H1 (cell line): Measurements from ENCODE around the gene RNASE12. TPM values are rescaled to one million over a fixed set of nuclear protein-coding genes. Genes with fewer than 3 reads are reported as not detected.
"Not testable (repeated sequence)": the region's sequence is repeated elsewhere in the genome, so short reads cannot be mapped to it uniquely, and the experiment has no call there.

Source experiments
- CTCF ChIA-PET: fragments of 300-600 bp; sonication (Branson Sonifier 250); formaldehyde crosslinking; loops from one replicate; lab custom pipeline; 2021; ENCODE audit not compliant: partially characterized antibody; lab: Charles Lee
- POLR2A ChIA-PET: fragments of 300-600 bp; sonication (Branson Sonifier 250); formaldehyde crosslinking; loops from one replicate; lab custom pipeline; 2021; ENCODE audit warnings: inconsistent platforms; ENCODE audit not compliant: partially characterized antibody; lab: Charles Lee
- DNase-seq, 2 experiments: peaks; one replicate each; pipeline versions ENCODE4 v3.0.0 to v3.0.0-alpha.2; 2010 to 2022; ENCODE audit warnings: low spot score in 2 of 2, low read depth in 1 of 2, mixed read lengths in 1 of 2
- FAIRE-seq: peaks from 2 replicates; lab custom pipeline; 2011; peaks lifted over from hg19 to GRCh38; lab: Jason Lieb, UNC
- H2AFZ ChIP-seq: 2 replicates; pipeline ENCODE4 v1.8.1; 2012; ENCODE audit warnings: low read length, inconsistent platforms
- H2AK5ac ChIP-seq: 2 replicates; pipeline ENCODE4 v1.6.1; 2013; ENCODE audit warnings: low read depth, low read length
- H2BK120ac ChIP-seq: replicated peaks from 2 replicates; pipeline ENCODE3; 2013; ENCODE audit warnings: low read depth, low read length, inconsistent platforms
- H2BK12ac ChIP-seq: 2 replicates; pipeline ENCODE4 v1.6.1; 2013; ENCODE audit warnings: low read depth, low read length
- H2BK15ac ChIP-seq: 2 replicates; pipeline ENCODE4 v1.6.1; 2013; ENCODE audit warnings: low read length
- H2BK20ac ChIP-seq: 2 replicates; pipeline ENCODE4 v1.6.1; 2013; ENCODE audit warnings: low read length
- H2BK5ac ChIP-seq: 2 replicates; pipeline ENCODE4 v1.6.1; 2013; ENCODE audit warnings: low read depth, low read length
- H3K14ac ChIP-seq: 2 replicates; pipeline ENCODE4 v1.6.1; 2013; ENCODE audit warnings: inconsistent platforms; ENCODE audit not compliant: insufficient read length
- H3K18ac ChIP-seq: 2 replicates; pipeline ENCODE4 v1.6.1; 2013; ENCODE audit warnings: low read length; ENCODE audit errors: extremely low read depth
- H3K23ac ChIP-seq: 2 replicates; pipeline ENCODE4 v1.6.1; 2013; ENCODE audit warnings: inconsistent platforms; ENCODE audit not compliant: insufficient read length
- H3K23me2 ChIP-seq: 2 replicates; pipeline ENCODE4 v1.6.1; 2013; ENCODE audit warnings: low read depth, low read length
- H3K27ac ChIP-seq: 2 replicates; pipeline ENCODE4 v1.6.1; 2011; ENCODE audit warnings: low read depth, low read length, inconsistent platforms
- H3K27me3 ChIP-seq, 4 experiments: replicated peaks in 1 of 4; 1 replicate in 1 of 4; 2 replicates in 3 of 4; pipeline versions ENCODE4 v1.6.1 to v1.8.1; 2011 to 2013; ENCODE audit warnings: low read length in 3 of 4, mild to moderate bottlenecking in 3 of 4, inconsistent platforms in 2 of 4, mixed read lengths in 2 of 4, moderate library complexity in 1 of 4; ENCODE audit not compliant: control insufficient read depth in 3 of 4, insufficient read depth in 3 of 4; ENCODE audit errors: extremely low read depth in 1 of 4
- H3K36me3 ChIP-seq, 4 experiments: 2 replicates each; pipeline versions ENCODE4 v1.6.1 to v1.8.1; 2011 to 2013; ENCODE audit warnings: mild to moderate bottlenecking in 4 of 4, low read length in 3 of 4, moderate library complexity in 2 of 4, control low read depth in 1 of 4, inconsistent platforms in 1 of 4; ENCODE audit not compliant: insufficient read depth in 4 of 4, control insufficient read depth in 2 of 4
- H3K4ac ChIP-seq: replicated peaks from 2 replicates; pipeline ENCODE3; 2013; ENCODE audit warnings: low read length, low read depth, mixed read lengths, inconsistent platforms; ENCODE audit not compliant: insufficient read length
- H3K4me1 ChIP-seq, 4 experiments: replicated peaks in 1 of 4; 1 replicate in 1 of 4; 2 replicates in 3 of 4; pipeline versions ENCODE4 v1.6.1 to v1.8.1; 2011 to 2013; ENCODE audit warnings: low read length in 3 of 4, inconsistent platforms in 2 of 4, mixed read lengths in 1 of 4; ENCODE audit not compliant: insufficient read depth in 4 of 4, control insufficient read depth in 3 of 4
- H3K4me2 ChIP-seq, 2 experiments: 2 replicates each; pipeline versions ENCODE4 v1.6.1 to v1.8.1; 2011 to 2013; ENCODE audit warnings: low read depth in 2 of 2, low read length in 2 of 2, control low read depth in 1 of 2, inconsistent platforms in 1 of 2, mild to moderate bottlenecking in 1 of 2; ENCODE audit not compliant: insufficient read depth in 1 of 2
- H3K4me3 ChIP-seq, 4 experiments: fragments of 200-600, 300-600 bp in 1 of 4; sonication (generic), shearing (Covaris generic), sonication (Bioruptor Twin) in 1 of 4; 2 replicates each; pipeline versions ENCODE4 v1.5.1 to v1.8.1; 2011 to 2016; ENCODE audit warnings: low read length in 4 of 4, low read depth in 3 of 4, control low read depth in 2 of 4, inconsistent platforms in 2 of 4, mild to moderate bottlenecking in 2 of 4, mixed read lengths in 1 of 4, moderate library complexity in 1 of 4; ENCODE audit not compliant: insufficient read depth in 2 of 4; ENCODE audit errors: extremely low read depth in 1 of 4
- H3K56ac ChIP-seq: replicated peaks from 2 replicates; pipeline ENCODE3; 2013; ENCODE audit warnings: low read depth, mild to moderate bottlenecking, mixed read lengths, low read length, inconsistent platforms; ENCODE audit not compliant: insufficient read length
- H3K79me1 ChIP-seq: 2 replicates; pipeline ENCODE4 v1.6.1; 2013; ENCODE audit warnings: low read depth, low read length, control low read depth
- H3K79me2 ChIP-seq, 2 experiments: 2 replicates each; pipeline versions ENCODE4 v1.6.1 to v1.8.1; 2012 to 2013; ENCODE audit warnings: low read length in 2 of 2, mild to moderate bottlenecking in 2 of 2, inconsistent platforms in 1 of 2; ENCODE audit not compliant: insufficient read depth in 2 of 2, control insufficient read depth in 1 of 2
- H3K9ac ChIP-seq, 4 experiments: replicated peaks in 1 of 4; 1 replicate in 1 of 4; 2 replicates in 3 of 4; pipeline versions ENCODE4 v1.6.1 to v1.8.1; 2011 to 2013; ENCODE audit warnings: low read depth in 3 of 4, low read length in 3 of 4, control low read depth in 2 of 4, mild to moderate bottlenecking in 2 of 4, moderate library complexity in 2 of 4, inconsistent platforms in 1 of 4; ENCODE audit errors: extremely low read depth in 1 of 4
- H3K9me3 ChIP-seq, 2 experiments: 2 replicates each; pipeline versions ENCODE4 v1.6.1 to v1.8.1; 2012 to 2013; ENCODE audit warnings: mild to moderate bottlenecking in 2 of 2, moderate library complexity in 2 of 2, control low read depth in 1 of 2, inconsistent platforms in 1 of 2, low read depth in 1 of 2, low read length in 1 of 2, mixed read lengths in 1 of 2; ENCODE audit not compliant: insufficient read depth in 2 of 2
- H4K20me1 ChIP-seq, 2 experiments: replicated peaks in 1 of 2; 2 replicates each; pipeline versions ENCODE3 to v1.8.1; 2011 to 2013; ENCODE audit warnings: inconsistent platforms in 2 of 2, low read length in 2 of 2, mild to moderate bottlenecking in 1 of 2; ENCODE audit not compliant: insufficient read depth in 2 of 2, control insufficient read depth in 1 of 2
- H4K5ac ChIP-seq: 2 replicates; pipeline ENCODE4 v1.6.1; 2013; ENCODE audit warnings: low read length, low read depth, mixed read lengths, inconsistent platforms; ENCODE audit not compliant: insufficient read length
- H4K8ac ChIP-seq: 2 replicates; pipeline ENCODE4 v1.8.0; 2013; ENCODE audit warnings: mild to moderate bottlenecking, moderate library complexity, low read length, inconsistent platforms; ENCODE audit not compliant: insufficient read depth; ENCODE audit errors: extremely low read depth
- H4K91ac ChIP-seq: replicated peaks from 2 replicates; pipeline ENCODE3; 2013; ENCODE audit warnings: low read length, mixed read lengths, inconsistent platforms; ENCODE audit not compliant: insufficient read length
- WGBS, 2 experiments: shearing (Covaris generic) in 1 of 2; methylation state at CpG; one replicate each; pipeline versions ENCODE4 v1.1.6 to v1.1.7; 2013 to 2015; ENCODE audit warnings: low lambda C conversion rate in 2 of 2, mixed read lengths in 2 of 2, inconsistent platforms in 1 of 2, low coverage in 1 of 2, missing lambda C conversion rate in 1 of 2; ENCODE audit not compliant: insufficient replicate concordance in 2 of 2, insufficient coverage in 1 of 2, insufficient read length in 1 of 2; ENCODE audit errors: extremely low coverage in 1 of 2, missing lambda C conversion rate in 1 of 2; 5-methylcytosine and 5-hydroxymethylcytosine counted together
- polyA plus RNA-seq, 7 experiments: library from polyadenylated mRNA; depleted of rRNA in 3 of 7; stranded (reverse) in 5 of 7; unstranded in 2 of 7; fragments of >200 nt in 5 of 7; fragments of 200-250 nt in 2 of 7; gene quantifications; 1 replicate in 5 of 7; 2 replicates in 1 of 7; 4 replicates in 1 of 7; pipeline versions ENCODE4 v1.2.1 to v1.2.3, GENCODE V29; 2011 to 2013; ENCODE audit warnings: missing spikeins in 2 of 7, mixed read lengths in 2 of 7
- total RNA-seq: library from RNA; stranded (reverse); fragmentation: NEBNext Ultra II Directional; extraction: Animal tissue kit (Norgen Biotek cat#: 25700); gene quantifications from 2 replicates; pipeline ENCODE4 v1.2.1, GENCODE V29; 2021

Gene RNASE12
- total and polyA plus RNA-seq, 2 of the 8 experiments (the other 6 are each of a cell fraction or from before 2014, with no cell fraction given): not detected

- H4K5ac ChIP-seq, H2AK5ac ChIP-seq, H3K56ac ChIP-seq, H3K23me2 ChIP-seq, H3K23ac ChIP-seq, H4K91ac ChIP-seq, H3K4me3 ChIP-seq, H3K4me1 ChIP-seq, H3K14ac ChIP-seq, H2BK20ac ChIP-seq, H2AFZ ChIP-seq, H2BK120ac ChIP-seq, H3K4me2 ChIP-seq, H3K79me1 ChIP-seq, H3K4ac ChIP-seq, H4K8ac ChIP-seq, H3K9ac ChIP-seq, DNase-seq, H4K20me1 ChIP-seq, FAIRE-seq, H2BK5ac ChIP-seq, H3K18ac ChIP-seq, H3K79me2 ChIP-seq, H3K36me3 ChIP-seq, H3K27me3 ChIP-seq, H3K27ac ChIP-seq: not testable (repeated sequence)
- peaks cover 16 to 17% of the 10 kb centered on the region in 2 experiments for H3K9me3 ChIP-seq
- H2BK12ac ChIP-seq: 0 out of 2 replicates have a peak overlapping the region, but pooled peaks have one; percentile 17
- H2BK15ac ChIP-seq: 0 out of 2 replicates have a peak overlapping the region, but pooled peaks have one; percentile 31
- WGBS, 2 experiments: 100% methylated on average over 1 of the region's 1 CpG; no CpG with 5 or more reads in 1 of the 2 experiments
- CTCF ChIA-PET: interaction anchor here (1.3 kb wide), 1 partner anchor 36 kb away, joined by 4 read pairs; no protein-coding TSS in a partner anchor
- POLR2A ChIA-PET: interaction anchor here (1.8 kb wide), 1 partner anchor 112 kb away, joined by 4 read pairs; no protein-coding TSS in a partner anchor
Measured at GRCh38 chr14:20570720-20571119, 20.5 kb downstream of the RNASE12 start.

- ChIA-PET POLR2A (interaction anchor here (1.8 kb wide), 1 partner anchor 111 kb away, joined by 4 read pairs; no protein-coding TSS in a partner anchor), CTCF (interaction anchor here (1.1 to 2.2 kb wide), 5 partner anchors 13 to 100 kb away, joined by 3 to 9 read pairs (median 6); no protein-coding TSS in a partner anchor)
- not testable (repeated sequence) for H2AK5ac ChIP-seq, FAIRE-seq, H3K14ac ChIP-seq, H3K18ac ChIP-seq, DNase-seq, H2BK20ac ChIP-seq, H2AFZ ChIP-seq, H3K4me3 ChIP-seq, H3K4ac ChIP-seq, H2BK120ac ChIP-seq, H3K56ac ChIP-seq, H3K23me2 ChIP-seq, H4K91ac ChIP-seq, H3K36me3 ChIP-seq, H2BK15ac ChIP-seq, H3K4me2 ChIP-seq, H3K9ac ChIP-seq, H2BK5ac ChIP-seq, H2BK12ac ChIP-seq, H4K20me1 ChIP-seq, H3K27me3 ChIP-seq, H3K4me1 ChIP-seq, H3K27ac ChIP-seq, H4K8ac ChIP-seq, H3K79me2 ChIP-seq, H3K79me1 ChIP-seq, H3K23ac ChIP-seq, H4K5ac ChIP-seq
- WGBS, 2 experiments: 98% methylated on average over 2 of the region's 2 CpGs; no CpG with 5 or more reads in 1 of the 2 experiments
- H3K9me3 ChIP-seq: peaks cover 16 to 17% of the 10 kb centered on the region in 2 experiments
Measured at GRCh38 chr14:20569865-20570264, 21.3 kb downstream of the RNASE12 start.
